Mammary epithelial cell (primary cell): ENCODE data around the gene RXRA.

Source experiments
- CTCF ChIP-seq, 2 donors: IDR thresholded peaks in 1 of 2; conservative IDR thresholded peaks in 1 of 2; 2 replicates each; pipeline ENCODE4 v1.5.1; 2011 to 2012; ENCODE audit warnings: inconsistent platforms in 2 of 2, low read length in 2 of 2, mild to moderate bottlenecking in 2 of 2, control low read depth in 1 of 2, low read depth in 1 of 2; ENCODE audit not compliant: insufficient read depth in 1 of 2; ENCODE audit errors: extremely low read depth in 1 of 2
- EZH2 ChIP-seq: IDR thresholded peaks from 2 replicates; pipeline ENCODE4 v1.6.1; 2012; ENCODE audit warnings: low read length, inconsistent platforms, borderline replicate concordance

- TF ChIP-seq CTCF (conservative IDR thresholded peaks at IDR 0.05 in 1 of 2, IDR thresholded peaks at IDR 0.05 in 1 of 2; ENCODE audit: extremely low read depth in 1 of 2, insufficient read depth in 1 of 2, low read depth in 1 of 2, low read length in 2 of 2) (no peak), EZH2 (no peak)
Observed at GRCh38 chr9:134286471-134287245, 39.6 kb upstream of the RXRA start.
